Measurements from ENCODE around the gene VKORC1.

- TF ChIP-seq CTCF (IDR thresholded peaks at IDR 0.05) (no peak), POLR2AphosphoS5 (IDR thresholded peaks at IDR 0.05) (no peak), POLR2A (IDR thresholded peaks at IDR 0.05) (no peak), EP300 (IDR thresholded peaks at IDR 0.05) (no peak)
Observed at GRCh38 chr16:31079342-31079944, 15.2 kb downstream of the VKORC1 start.
